GM21619 (cell line): ENCODE results near the gene UBC.

Source experiments
- ATAC-seq: cut with Tn5 transposase; IDR thresholded peaks from one replicate; pipeline ENCODE4 v1.9.1; 2021; ENCODE audit not compliant: unreplicated experiment

Gene UBC

GRCh38 chr12:124866195-124866882 lies 48.1 kb downstream of the UBC start:
- ATAC-seq: no peak

DNA sequence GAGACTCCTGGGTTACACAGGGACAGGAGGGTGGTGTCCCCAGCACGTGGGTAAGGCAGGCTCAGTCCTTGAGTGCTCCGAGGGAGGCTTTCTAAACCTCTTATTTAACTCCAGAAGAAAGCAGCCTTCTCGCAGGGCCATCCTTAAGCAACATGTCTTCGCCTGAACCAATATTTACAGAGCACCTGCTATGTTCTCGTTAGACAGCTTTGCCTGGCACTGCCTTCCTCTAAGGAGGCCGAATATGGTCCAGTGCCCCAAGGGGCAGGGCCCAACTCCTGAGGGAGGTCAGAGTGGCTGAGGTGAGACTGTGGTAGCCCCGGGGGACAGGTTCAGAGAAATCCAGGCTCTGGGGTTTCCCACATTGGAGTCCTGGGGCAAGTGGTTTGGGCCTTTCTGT lies 48.7 kb downstream of the UBC start:
- no peak for ATAC-seq

GRCh38 chr12:124864326-124864752 lies 50.1 kb downstream of the UBC start:
- no peak for ATAC-seq

- peak; percentile 62 for ATAC-seq
Observed at GRCh38 chr12:124863416-124864325, 50.8 kb downstream of the UBC start, which contains the start of gene SCARB1. SCARB1 (minus strand) TSS chr12:124863864; CDS start chr12:124863720, 144 bp downstream.

- ATAC-seq: peak; percentile 25
Observed at GRCh38 chr12:124862768-124863415, 51.6 kb downstream of the UBC start.

DNA sequence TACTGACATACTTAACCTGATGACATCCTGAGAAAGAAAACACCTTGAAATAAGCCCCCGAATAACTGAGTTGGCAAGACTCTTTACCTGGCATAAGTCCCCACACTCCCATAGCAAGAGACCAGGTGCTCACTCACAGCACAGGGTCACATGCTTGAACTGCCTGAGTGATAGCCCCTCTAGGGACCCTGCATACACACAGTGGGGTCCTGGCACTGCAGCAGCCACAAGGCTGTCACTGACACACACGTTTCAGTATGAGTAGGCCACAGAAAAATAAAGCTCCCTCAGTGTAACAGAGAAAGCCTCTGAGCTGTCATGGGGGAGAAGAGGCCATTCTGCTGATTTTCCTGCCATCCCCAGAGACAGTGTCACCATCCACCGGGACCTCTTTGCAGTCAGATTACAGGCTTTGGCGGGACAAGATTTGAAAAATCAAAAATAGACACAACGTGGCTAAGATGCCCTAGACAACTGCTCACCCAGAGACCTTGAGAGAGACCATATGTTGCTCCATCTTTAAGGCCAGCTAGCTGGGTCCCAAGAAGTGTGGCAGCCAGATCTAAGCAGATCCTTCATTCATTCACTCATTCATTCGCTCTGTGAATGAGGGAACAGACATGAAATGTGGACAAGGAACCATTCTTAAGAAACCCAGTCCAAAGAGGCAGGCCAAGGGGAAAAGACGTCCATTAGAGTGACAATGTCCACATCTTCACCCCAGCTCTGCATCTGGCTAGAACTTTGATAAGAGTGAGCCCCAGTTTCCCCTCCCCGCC lies 52.4 kb downstream of the UBC start:
- peak; percentile 33 for ATAC-seq
